Caco-2 (cell line): ENCODE data around the gene TMEM132C. TPM values are rescaled to one million over a fixed set of nuclear protein-coding genes. Genes with fewer than 3 reads are reported as not detected.

Experiments used
- BruUV-seq: library from RNA; stranded (reverse); fragments of 400-500 nt; replicated peaks from 2 replicates; lab custom pipeline; 2021; lab: Mats Ljungman, UMichigan
- CTCF ChIA-PET: fragments of 300-600 bp; sonication (Branson Sonifier 250); formaldehyde crosslinking; loops from one replicate; lab custom pipeline; 2022; ENCODE audit warnings: antibody characterized with exemption; lab: Charles Lee
- POLR2A ChIA-PET: fragments of 300-600 bp; sonication (Branson Sonifier 250); formaldehyde crosslinking; loops from one replicate; lab custom pipeline; 2022; ENCODE audit warnings: antibody characterized with exemption; lab: Charles Lee
- DNase-seq, 2 experiments: peaks; one replicate each; pipeline versions ENCODE4 v3.0.0 to v3.0.0-alpha.2; 2020 to 2022
- H3K27me3 ChIP-seq: replicated peaks from 2 replicates; pipeline ENCODE4 v1.6.0; 2011; ENCODE audit warnings: low read length; ENCODE audit not compliant: control insufficient read depth, insufficient read depth
- H3K36me3 ChIP-seq: 2 replicates; pipeline ENCODE4 v1.5.1; 2011; ENCODE audit warnings: low read length; ENCODE audit not compliant: control insufficient read depth, insufficient read depth
- H3K4me1 ChIP-seq: fragments of 250-450 bp; sonication (Bioruptor Pico); 2 replicates; pipeline ENCODE4 v1.5.1; 2020; ENCODE audit warnings: mild to moderate bottlenecking
- H3K4me3 ChIP-seq: 2 replicates; pipeline ENCODE4 v1.5.1; 2011; ENCODE audit warnings: low read depth, mild to moderate bottlenecking, control low read depth, low read length
- H3K9me3 ChIP-seq: fragments of 250-450 bp; sonication (Bioruptor Pico); 2 replicates; pipeline ENCODE4 v1.5.1; 2020; ENCODE audit warnings: mild to moderate bottlenecking, moderate library complexity
- H3K27ac Mint-ChIP-seq: one replicate; pipeline ENCODE4 v1.8.0; 2022; ENCODE audit warnings: mixed read lengths; ENCODE audit not compliant: unreplicated experiment
- H3K27me3 Mint-ChIP-seq: one replicate; pipeline ENCODE4 v1.8.0; 2022; ENCODE audit warnings: mixed read lengths; ENCODE audit not compliant: insufficient read depth, unreplicated experiment
- H3K36me3 Mint-ChIP-seq: one replicate; pipeline ENCODE4 v1.8.0; 2022; ENCODE audit warnings: mild to moderate bottlenecking, mixed read lengths; ENCODE audit not compliant: insufficient read depth, unreplicated experiment
- H3K4me1 Mint-ChIP-seq: one replicate; pipeline ENCODE4 v1.8.0; 2022; ENCODE audit warnings: low read depth, mixed read lengths; ENCODE audit not compliant: unreplicated experiment
- H3K4me3 Mint-ChIP-seq: one replicate; pipeline ENCODE4 v1.8.0; 2022; ENCODE audit warnings: mild to moderate bottlenecking, moderate library complexity, mixed read lengths; ENCODE audit not compliant: unreplicated experiment
- H3K9me3 Mint-ChIP-seq: one replicate; pipeline ENCODE4 v1.8.0; 2022; ENCODE audit warnings: mixed read lengths; ENCODE audit not compliant: unreplicated experiment
- intact Hi-C: fragments of 100-400 bp; cut with micrococcal nuclease; formaldehyde crosslinking; loops from one replicate; pipeline ENCODE4 v1.10.0; 2022; ENCODE audit not compliant: unreplicated experiment
- total RNA-seq: library from RNA; stranded (reverse); gene quantifications from 2 replicates; pipeline ENCODE4 v1.2.3, GENCODE V29; 2022
- TF ChIP-seq, protein P1 (sequence below), 2 experiments: fragments of 200-600 bp in 1 of 2; IDR thresholded peaks; 1 replicate in 1 of 2; 2 replicates in 1 of 2; pipeline versions ENCODE4 v1.5.1 to v1.8.0; 2011 to 2022; ENCODE audit warnings: antibody characterized with exemption in 1 of 2, control low read depth in 1 of 2, inconsistent platforms in 1 of 2, low read depth in 1 of 2, low read length in 1 of 2, mild to moderate bottlenecking in 1 of 2, moderate library complexity in 1 of 2; ENCODE audit not compliant: insufficient read depth in 1 of 2, severe bottlenecking in 1 of 2, unreplicated experiment in 1 of 2

TMEM132C gene
- total RNA-seq, 1 experiment from 2014 or later: not detected

DNA sequence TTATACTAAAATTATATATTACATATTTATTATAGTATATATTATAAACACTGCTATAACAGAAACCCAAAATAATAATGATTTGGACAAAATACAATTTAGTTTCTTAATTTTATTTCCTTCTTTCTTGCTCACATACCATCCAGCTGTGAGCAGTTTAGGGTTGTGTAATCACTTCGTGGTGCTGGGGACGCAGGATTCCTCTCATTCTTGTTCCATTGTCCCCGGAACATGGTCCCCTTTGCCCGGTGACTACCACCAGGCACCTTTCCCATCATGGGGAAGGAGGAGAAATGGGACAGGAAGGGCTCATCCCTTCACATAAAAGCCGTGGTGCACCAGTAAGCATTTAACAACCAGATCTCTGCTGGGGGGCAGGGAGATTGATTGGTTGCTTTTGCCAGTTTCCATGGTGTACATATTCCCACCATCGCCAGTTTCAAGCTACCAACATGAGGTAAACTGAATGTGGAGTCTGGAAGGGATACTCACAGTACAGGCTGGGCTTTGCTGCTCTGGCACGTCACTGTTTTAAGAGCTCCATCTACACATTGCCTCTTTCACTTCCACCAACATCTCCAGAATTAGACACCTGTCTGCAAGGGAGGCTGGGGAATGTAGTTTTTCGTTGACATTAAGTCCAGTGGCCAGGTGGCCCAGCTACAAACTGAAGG is 191.5 kb downstream of the TMEM132C start:
- CTCF ChIA-PET: no interaction called here
- TF ChIP-seq, protein P1, sequence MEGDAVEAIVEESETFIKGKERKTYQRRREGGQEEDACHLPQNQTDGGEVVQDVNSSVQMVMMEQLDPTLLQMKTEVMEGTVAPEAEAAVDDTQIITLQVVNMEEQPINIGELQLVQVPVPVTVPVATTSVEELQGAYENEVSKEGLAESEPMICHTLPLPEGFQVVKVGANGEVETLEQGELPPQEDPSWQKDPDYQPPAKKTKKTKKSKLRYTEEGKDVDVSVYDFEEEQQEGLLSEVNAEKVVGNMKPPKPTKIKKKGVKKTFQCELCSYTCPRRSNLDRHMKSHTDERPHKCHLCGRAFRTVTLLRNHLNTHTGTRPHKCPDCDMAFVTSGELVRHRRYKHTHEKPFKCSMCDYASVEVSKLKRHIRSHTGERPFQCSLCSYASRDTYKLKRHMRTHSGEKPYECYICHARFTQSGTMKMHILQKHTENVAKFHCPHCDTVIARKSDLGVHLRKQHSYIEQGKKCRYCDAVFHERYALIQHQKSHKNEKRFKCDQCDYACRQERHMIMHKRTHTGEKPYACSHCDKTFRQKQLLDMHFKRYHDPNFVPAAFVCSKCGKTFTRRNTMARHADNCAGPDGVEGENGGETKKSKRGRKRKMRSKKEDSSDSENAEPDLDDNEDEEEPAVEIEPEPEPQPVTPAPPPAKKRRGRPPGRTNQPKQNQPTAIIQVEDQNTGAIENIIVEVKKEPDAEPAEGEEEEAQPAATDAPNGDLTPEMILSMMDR (IDR thresholded peaks at IDR 0.05; ENCODE audit: insufficient read depth in 1 of 2, low read depth in 1 of 2, low read length in 1 of 2, severe bottlenecking in 1 of 2, unreplicated experiment in 1 of 2): no peak
- Mint-ChIP-seq H3K36me3 (no peaks in the 10 kb centered on the region), H3K9me3 (no peaks in the 10 kb centered on the region), H3K4me1 (no peaks in the 10 kb centered on the region), H3K4me3 (no peak overlapping the region), H3K27ac (no peak overlapping the region), H3K27me3 (peaks cover 2% of the 10 kb centered on the region)
- H3K9me3 ChIP-seq: no peaks in the 10 kb centered on the region
- POLR2A ChIA-PET: no interaction called here
- BruUV-seq: no TSS peak
- no peak overlapping the region for H3K4me3 ChIP-seq
- intact Hi-C loops: no loop called here
- H3K36me3 ChIP-seq: no peaks in the 10 kb centered on the region
- DNase-seq: no peak
- H3K4me1 ChIP-seq: no peaks in the 10 kb centered on the region
- H3K27me3 ChIP-seq: no peaks in the 10 kb centered on the region; the same call in 1 of the 2 replicates

DNA sequence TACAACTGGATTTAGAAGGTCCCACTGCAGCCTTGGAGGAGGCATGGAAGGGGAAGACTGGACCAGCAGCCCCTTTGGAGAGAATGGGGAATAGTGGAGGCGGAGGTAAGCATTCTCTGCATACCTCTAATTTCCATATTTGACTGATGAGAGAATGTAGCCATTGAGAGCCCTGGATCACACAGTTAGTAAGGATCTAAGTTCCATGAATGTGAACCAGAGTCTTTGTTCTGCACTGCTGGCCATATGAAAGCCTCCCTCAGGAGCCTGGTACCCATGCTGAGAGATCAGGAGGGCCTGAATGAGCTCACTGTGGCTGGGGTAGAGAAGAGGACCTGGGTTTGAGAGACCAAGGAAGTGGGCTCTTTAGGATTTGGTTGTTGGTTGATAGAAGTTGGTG is 192.1 kb downstream of the TMEM132C start:
- no peak overlapping the region for H3K4me3 Mint-ChIP-seq
- ChIA-PET CTCF (no interaction called here), POLR2A (no interaction called here)
- Histone ChIP-seq H3K4me3 (no peak overlapping the region), H3K9me3 (no peaks in the 10 kb centered on the region), H3K27me3 (no peaks in the 10 kb centered on the region; the same call in 1 of the 2 replicates), H3K4me1 (no peaks in the 10 kb centered on the region), H3K36me3 (no peaks in the 10 kb centered on the region)
- intact Hi-C loops: no loop called here
- H3K36me3 Mint-ChIP-seq: no peaks in the 10 kb centered on the region
- no peaks in the 10 kb centered on the region for H3K4me1 Mint-ChIP-seq
- H3K27ac Mint-ChIP-seq: no peak overlapping the region
- peaks cover 2% of the 10 kb centered on the region for H3K27me3 Mint-ChIP-seq
- no TSS peak for BruUV-seq
- DNase-seq: no peak
- H3K9me3 Mint-ChIP-seq: no peaks in the 10 kb centered on the region
- TF ChIP-seq, protein P1 (IDR thresholded peaks at IDR 0.05; ENCODE audit: insufficient read depth in 1 of 2, low read depth in 1 of 2, low read length in 1 of 2, severe bottlenecking in 1 of 2, unreplicated experiment in 1 of 2): no peak

DNA sequence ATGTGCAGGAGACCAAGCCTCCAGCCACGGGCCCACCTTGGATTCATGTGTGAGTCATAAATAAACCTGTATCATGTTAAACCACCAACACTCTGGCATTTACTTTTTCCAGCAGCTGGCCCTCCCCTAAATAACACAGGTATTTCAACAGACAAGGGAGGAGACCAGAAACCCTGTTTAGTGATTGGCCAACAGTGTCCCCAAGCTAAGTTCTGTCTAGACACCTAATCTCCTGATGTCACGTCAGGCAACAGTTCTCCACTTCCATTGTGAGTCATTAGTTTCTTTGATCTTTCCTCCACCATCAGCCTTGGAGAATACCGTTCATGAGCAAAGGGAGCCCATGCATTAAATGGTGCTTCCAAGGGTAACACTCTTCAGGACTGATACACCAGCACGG is 196.9 kb downstream of the TMEM132C start:
- no peak overlapping the region for H3K4me3 Mint-ChIP-seq
- H3K4me1 ChIP-seq: no peaks in the 10 kb centered on the region
- DNase-seq: no peak
- intact Hi-C loops: no loop called here
- BruUV-seq: no TSS peak
- peaks cover 2% of the 10 kb centered on the region for H3K27me3 Mint-ChIP-seq
- CTCF ChIA-PET: interaction anchor here (0.6 kb wide), 1 partner anchor 1085 kb away, joined by 3 read pairs; no protein-coding TSS in a partner anchor
- H3K36me3 ChIP-seq: no peaks in the 10 kb centered on the region
- no peak overlapping the region for H3K27ac Mint-ChIP-seq
- no peaks in the 10 kb centered on the region for H3K27me3 ChIP-seq
- POLR2A ChIA-PET: no interaction called here
- TF ChIP-seq, protein P1 (IDR thresholded peaks at IDR 0.05; ENCODE audit: insufficient read depth in 1 of 2, low read depth in 1 of 2, low read length in 1 of 2, severe bottlenecking in 1 of 2, unreplicated experiment in 1 of 2): no peak
- H3K36me3 Mint-ChIP-seq: no peaks in the 10 kb centered on the region
- no peaks in the 10 kb centered on the region for H3K4me1 Mint-ChIP-seq
- H3K9me3 ChIP-seq: no peaks in the 10 kb centered on the region
- H3K4me3 ChIP-seq: no peak overlapping the region
- H3K9me3 Mint-ChIP-seq: no peaks in the 10 kb centered on the region
